IPS-18c (cell line): ENCODE data around the gene SCARB2.

Source experiments
- H3K4me3 ChIP-seq: 2 replicates; pipeline ENCODE4 v1.7.0; 2013; ENCODE audit warnings: low read depth, mild to moderate bottlenecking, low read length, moderate library complexity; ENCODE audit not compliant: insufficient read depth
- H3K9me3 ChIP-seq: one replicate; pipeline ENCODE4 v1.6.1; 2013; ENCODE audit warnings: mild to moderate bottlenecking, low read length, moderate library complexity; ENCODE audit not compliant: control insufficient read depth, insufficient read depth

The SCARB2 gene

DNA sequence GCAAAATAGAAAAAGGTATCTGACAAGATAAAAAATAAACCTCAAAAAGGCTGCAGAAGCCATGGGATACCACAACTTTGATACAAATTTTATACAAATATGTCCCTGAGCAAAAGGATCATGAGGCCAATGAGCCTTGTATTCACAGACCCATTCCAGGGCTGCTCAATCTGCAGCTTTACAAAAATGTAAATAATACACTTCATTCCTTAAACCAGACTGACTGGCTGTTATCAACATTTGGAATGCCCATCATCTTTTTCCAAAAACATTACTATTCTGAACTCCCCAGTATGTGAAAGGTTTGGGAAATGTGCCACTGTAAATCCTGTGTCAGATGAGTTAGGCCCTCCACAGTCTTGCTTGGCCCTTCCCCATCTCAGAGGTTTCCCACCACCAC, 25.5 kb downstream of the SCARB2 start:
- Histone ChIP-seq H3K9me3 (peaks cover 4% of the 10 kb centered on the region), H3K4me3 (no peak overlapping the region)

GRCh38 chr4:76187152-76187551, 26.5 kb downstream of the SCARB2 start:
- H3K9me3 ChIP-seq: peaks cover 2% of the 10 kb centered on the region

GRCh38 chr4:76182463-76182862, 31.2 kb downstream of the SCARB2 start:
- Histone ChIP-seq H3K4me3 (no peak overlapping the region), H3K9me3 (no peaks in the 10 kb centered on the region)

More at GRCh38 chr4:76187152-76187551, 26.5 kb downstream of the SCARB2 start:
- H3K4me3 ChIP-seq: no peak overlapping the region

DNA sequence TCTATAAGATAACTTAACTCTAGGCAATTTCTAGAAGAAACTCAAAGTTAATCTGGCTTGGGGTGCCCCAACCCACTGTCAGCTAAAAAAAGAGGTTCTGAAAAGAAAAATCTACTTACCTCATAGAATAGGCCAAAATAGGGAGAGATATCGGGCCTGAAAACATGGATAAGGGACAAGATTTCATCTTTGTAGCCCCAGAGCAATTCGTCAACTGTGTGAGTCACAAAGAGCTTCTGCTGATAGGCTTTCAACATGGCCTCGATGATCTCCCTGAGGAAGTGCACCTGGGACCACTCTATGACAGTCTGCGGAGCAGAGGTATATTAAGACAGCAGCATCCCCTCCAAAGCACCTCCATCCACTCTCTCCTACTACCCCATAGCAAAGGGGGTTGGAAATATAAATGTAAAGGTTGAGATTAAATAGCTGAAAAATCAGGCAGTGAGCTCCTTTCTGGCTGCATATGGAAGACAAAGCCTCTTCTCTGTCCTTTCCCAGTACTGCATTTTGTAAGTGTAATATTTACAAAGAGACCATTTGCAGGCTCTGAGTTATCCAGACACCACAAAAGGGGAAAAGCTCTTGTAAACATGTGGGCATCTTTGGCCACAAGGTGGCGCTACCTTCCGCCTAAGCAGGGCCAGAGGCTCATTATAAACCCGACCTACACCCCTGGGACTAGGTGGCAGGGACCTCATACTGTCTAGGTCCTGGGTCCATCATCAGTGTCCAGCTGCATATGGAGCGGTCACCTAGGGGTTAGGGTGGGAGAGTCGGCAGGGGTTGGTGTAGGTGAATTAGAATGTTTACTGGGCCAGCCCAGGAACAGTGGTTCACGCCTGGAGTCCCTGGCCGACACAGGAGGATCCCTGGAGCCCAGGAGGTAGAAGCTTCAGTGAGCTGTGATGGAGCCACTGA, 34.0 kb downstream of the SCARB2 start:
- Histone ChIP-seq H3K9me3 (no peaks in the 10 kb centered on the region), H3K4me3 (no peak overlapping the region)

DNA sequence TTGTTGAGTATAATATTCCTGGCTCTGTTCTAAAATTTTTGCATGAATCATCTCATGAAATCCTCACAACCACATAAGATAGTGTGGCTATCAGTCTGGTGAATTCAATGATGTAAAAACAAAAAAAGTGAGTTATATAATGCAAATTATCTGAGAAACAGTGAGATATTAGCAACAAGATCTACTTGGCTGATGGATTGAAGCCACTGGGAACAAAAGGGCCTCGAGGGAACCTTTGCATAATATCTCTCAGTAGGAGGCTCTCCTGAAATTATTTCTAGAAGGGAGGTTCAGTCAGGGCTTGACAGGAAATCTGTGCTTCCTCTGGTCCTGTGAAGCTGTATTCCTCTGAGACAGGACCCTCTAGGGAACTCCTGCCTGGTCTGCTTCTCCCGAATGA, 35.3 kb downstream of the SCARB2 start:
- no peak overlapping the region for H3K4me3 ChIP-seq
- no peaks in the 10 kb centered on the region for H3K9me3 ChIP-seq

DNA sequence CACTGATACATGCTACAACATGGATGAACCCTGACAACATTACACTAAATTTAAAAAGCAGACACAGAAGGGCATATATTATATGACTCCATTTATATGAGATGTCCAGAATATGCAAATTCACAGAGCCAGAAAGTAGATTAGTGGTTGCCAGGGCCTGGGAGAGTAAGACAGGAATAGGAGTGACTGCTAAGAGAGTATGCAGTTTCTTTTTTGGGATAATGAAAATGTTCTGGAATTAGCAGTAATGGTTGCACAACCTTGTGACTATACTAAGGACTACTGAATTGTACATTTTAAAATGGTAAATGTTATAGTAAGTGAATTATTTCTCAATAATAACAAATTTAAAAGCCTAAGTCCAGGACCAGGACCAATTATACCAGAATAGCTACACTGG, 35.9 kb downstream of the SCARB2 start:
- no peaks in the 10 kb centered on the region for H3K9me3 ChIP-seq
- no peak overlapping the region for H3K4me3 ChIP-seq

DNA sequence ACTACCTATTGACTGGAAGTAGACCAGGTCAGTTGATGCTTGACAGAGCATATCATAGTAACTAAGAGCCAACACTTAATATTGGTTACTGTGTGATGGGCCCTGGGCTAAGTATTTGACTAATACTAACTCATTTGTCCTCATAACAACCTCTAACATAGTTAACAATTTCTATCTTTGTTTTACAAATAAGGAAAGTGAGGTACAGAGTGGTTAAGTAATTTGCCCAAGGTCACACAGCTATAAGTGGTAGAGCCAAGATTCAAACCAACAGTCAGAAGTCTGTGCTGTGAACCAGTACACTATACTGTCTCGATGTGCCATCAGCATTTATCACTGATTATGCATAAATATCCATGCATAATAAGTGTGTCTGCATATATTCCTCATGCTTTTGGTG, 38.3 kb downstream of the SCARB2 start:
- Histone ChIP-seq H3K4me3 (no peak overlapping the region), H3K9me3 (no peaks in the 10 kb centered on the region)

DNA sequence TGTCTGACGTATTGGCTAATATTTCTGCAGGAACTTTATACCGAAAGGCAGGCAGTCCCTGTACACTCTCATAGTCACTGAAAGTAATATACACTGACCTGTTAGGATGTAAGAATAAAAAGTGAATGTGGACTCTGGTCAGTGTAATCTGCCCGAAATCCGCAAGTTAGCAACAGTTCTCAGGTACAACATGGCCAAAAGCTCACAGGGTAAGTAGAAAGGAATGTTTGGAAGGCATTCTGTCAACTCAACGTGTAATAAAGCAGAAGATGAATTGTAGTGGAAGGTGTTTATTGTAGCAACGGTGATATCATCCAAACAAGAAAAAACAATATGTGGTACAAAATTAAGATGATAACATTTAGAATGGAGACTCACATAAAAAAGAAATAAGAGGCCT, 39.4 kb downstream of the SCARB2 start:
- Histone ChIP-seq H3K4me3 (no peak overlapping the region), H3K9me3 (no peaks in the 10 kb centered on the region)

DNA sequence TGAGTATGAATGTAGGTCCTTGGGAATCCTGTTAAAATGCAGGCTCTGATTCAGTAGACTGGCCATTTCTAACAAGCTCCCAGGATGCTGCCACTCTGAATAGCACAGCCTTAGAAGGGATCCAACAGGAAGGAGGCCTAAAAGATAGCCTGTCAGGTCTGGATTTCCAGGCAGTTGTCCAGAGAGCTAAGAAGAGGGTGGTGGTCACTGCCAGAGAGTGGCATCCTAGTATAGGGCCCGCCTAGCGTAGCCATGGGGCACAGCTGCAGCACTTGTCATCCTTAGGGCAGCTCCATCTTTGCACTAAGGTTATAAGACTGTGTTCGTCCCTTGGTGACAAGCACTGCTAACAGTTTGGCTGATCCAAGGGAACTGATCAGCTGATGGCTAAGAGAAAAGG, 44.9 kb downstream of the SCARB2 start:
- Histone ChIP-seq H3K4me3 (no peak overlapping the region), H3K9me3 (no peaks in the 10 kb centered on the region)

DNA sequence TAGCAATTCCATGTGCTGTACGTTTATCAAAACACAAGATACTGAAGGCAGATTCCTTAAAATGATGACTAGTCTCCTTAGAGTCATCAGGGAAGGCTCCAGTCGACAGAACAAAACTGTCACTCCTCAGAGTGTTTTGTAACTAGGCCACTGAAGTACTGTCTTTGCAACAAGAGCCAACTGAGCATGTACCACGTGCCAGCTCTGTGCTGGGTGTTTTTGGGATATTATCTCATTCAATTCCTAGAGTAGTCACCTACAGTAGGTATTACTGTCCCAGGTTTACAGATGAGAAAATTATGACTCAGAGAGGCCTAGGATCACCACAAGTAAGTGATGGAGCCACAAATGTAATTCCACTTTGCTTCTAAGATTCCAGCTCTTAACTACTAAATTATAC, 47.1 kb downstream of the SCARB2 start:
- H3K4me3 ChIP-seq: no peak overlapping the region
- no peaks in the 10 kb centered on the region for H3K9me3 ChIP-seq

DNA sequence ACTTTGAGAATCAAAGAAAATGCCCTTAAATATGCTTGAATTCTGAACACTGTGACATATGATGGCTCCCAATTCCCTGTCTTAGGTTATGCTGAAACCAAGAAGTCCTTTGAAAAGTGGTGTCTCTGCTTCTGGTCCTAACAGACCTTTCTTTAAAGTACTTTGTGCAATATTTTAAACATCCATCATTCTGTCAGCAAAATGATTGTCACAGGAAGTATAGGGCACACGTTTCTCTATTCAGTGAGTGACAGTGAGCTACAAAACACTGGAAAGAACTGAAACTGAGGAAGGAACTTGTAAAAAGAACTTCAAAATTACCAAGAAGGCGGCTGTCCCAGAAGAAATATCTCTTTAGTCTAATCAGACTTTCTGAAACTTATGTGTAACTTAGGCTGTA, 53.3 kb downstream of the SCARB2 start:
- no peaks in the 10 kb centered on the region for H3K9me3 ChIP-seq
- H3K4me3 ChIP-seq: no peak overlapping the region

- no peaks in the 10 kb centered on the region for H3K9me3 ChIP-seq
Measured at GRCh38 chr4:76156635-76157034, 57.0 kb downstream of the SCARB2 start.

DNA sequence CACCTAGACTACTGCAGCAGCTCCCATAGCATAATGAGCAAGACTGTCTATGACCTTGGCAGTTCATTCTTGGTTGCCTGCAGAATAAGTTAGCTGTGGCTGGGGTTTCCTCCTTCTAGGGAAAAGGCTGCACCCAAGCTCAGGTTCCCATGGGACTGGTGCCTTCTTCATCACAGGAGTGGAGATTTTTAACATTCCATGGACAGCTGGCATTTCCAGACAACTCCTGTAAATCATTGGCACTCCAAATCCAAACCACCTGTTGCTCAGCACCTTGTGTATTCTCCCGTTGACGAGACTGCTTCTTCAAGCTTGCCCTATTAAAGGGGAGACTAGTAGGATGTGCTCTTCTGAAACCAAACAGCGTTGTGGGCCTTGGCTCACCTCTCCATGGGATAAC, 57.6 kb downstream of the SCARB2 start:
- Histone ChIP-seq H3K4me3 (no peak overlapping the region), H3K9me3 (no peaks in the 10 kb centered on the region)

More at GRCh38 chr4:76156635-76157034, 57.0 kb downstream of the SCARB2 start:
- no peak overlapping the region for H3K4me3 ChIP-seq

- no peak overlapping the region for H3K4me3 ChIP-seq
- H3K9me3 ChIP-seq: no peaks in the 10 kb centered on the region
Measured at GRCh38 chr4:76153356-76153755, 60.3 kb downstream of the SCARB2 start.

GRCh38 chr4:76148142-76148865, 65.3 kb downstream of the SCARB2 start, which contains the start of gene NUP54:
Gene NUP54, minus strand, starts transcription at chr4:76148397. Its CDS starts 23 bp downstream, at chr4:76148374.
- Histone ChIP-seq H3K9me3 (no peaks in the 10 kb centered on the region), H3K4me3 (peak within 1 kb of the TSS; percentile 98)

DNA sequence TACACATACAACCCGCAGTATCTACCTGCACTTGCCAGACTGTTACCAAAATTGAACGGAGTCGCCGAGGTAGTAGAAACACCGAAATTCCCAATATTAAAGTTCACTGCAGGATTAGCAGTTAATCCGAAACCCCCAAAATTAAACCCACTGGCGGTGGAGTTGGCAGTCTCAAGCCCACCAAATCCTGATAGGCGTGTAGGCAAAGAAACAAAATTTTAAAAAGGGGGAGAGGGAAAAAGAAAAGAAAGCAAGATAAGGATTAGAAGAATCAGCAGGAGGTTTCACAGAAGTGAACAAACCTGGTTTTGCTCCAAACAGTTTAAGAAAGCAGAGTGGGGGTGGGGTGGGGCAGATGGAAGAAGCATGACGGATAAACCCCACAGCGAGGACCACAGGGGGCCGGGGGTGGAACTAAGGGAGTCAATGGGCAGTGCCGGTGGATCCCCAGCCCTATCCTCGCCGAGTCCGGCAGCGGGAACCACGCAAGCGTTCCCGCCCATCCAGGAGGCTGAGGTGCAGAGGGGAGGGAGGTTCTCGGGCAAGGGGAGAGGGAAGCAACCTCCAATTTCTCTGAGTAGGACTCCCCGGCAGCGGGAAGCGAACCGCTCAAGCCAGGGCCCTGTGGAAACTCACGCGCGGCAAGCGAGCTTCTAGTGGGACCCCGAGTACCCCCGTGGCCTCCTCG, 66.0 kb downstream of the SCARB2 start:
- H3K4me3 ChIP-seq: peak overlapping the region; percentile 98
- no peaks in the 10 kb centered on the region for H3K9me3 ChIP-seq

GRCh38 chr4:76144546-76144945, 69.1 kb downstream of the SCARB2 start:
- Histone ChIP-seq H3K9me3 (no peaks in the 10 kb centered on the region), H3K4me3 (no peak overlapping the region)

- H3K9me3 ChIP-seq: no peaks in the 10 kb centered on the region
Measured at GRCh38 chr4:76141241-76141640, 72.4 kb downstream of the SCARB2 start.

More at GRCh38 chr4:76141241-76141640, 72.4 kb downstream of the SCARB2 start:
- no peak overlapping the region for H3K4me3 ChIP-seq
